H1 (cell line): ENCODE data around the gene MICU2. TPM values are rescaled to one million over a fixed set of nuclear protein-coding genes. Genes with fewer than 3 reads are reported as not detected.

Source experiments
- CTCF ChIA-PET: fragments of 300-600 bp; sonication (Branson Sonifier 250); formaldehyde crosslinking; loops from one replicate; lab custom pipeline; 2021; ENCODE audit not compliant: partially characterized antibody; lab: Charles Lee
- POLR2A ChIA-PET: fragments of 300-600 bp; sonication (Branson Sonifier 250); formaldehyde crosslinking; loops from one replicate; lab custom pipeline; 2021; ENCODE audit warnings: inconsistent platforms; ENCODE audit not compliant: partially characterized antibody; lab: Charles Lee
- DNase-seq, 2 experiments: peaks; one replicate each; pipeline versions ENCODE4 v3.0.0 to v3.0.0-alpha.2; 2010 to 2022; ENCODE audit warnings: low spot score in 2 of 2, low read depth in 1 of 2, mixed read lengths in 1 of 2
- FAIRE-seq: peaks from 2 replicates; lab custom pipeline; 2011; peaks lifted over from hg19 to GRCh38; lab: Jason Lieb, UNC
- H2AFZ ChIP-seq: 2 replicates; pipeline ENCODE4 v1.8.1; 2012; ENCODE audit warnings: low read length, inconsistent platforms
- H2AK5ac ChIP-seq: 2 replicates; pipeline ENCODE4 v1.6.1; 2013; ENCODE audit warnings: low read depth, low read length
- H2BK120ac ChIP-seq: replicated peaks from 2 replicates; pipeline ENCODE3; 2013; ENCODE audit warnings: low read depth, low read length, inconsistent platforms
- H2BK12ac ChIP-seq: 2 replicates; pipeline ENCODE4 v1.6.1; 2013; ENCODE audit warnings: low read depth, low read length
- H2BK15ac ChIP-seq: 2 replicates; pipeline ENCODE4 v1.6.1; 2013; ENCODE audit warnings: low read length
- H2BK20ac ChIP-seq: 2 replicates; pipeline ENCODE4 v1.6.1; 2013; ENCODE audit warnings: low read length
- H2BK5ac ChIP-seq: 2 replicates; pipeline ENCODE4 v1.6.1; 2013; ENCODE audit warnings: low read depth, low read length
- H3K14ac ChIP-seq: 2 replicates; pipeline ENCODE4 v1.6.1; 2013; ENCODE audit warnings: inconsistent platforms; ENCODE audit not compliant: insufficient read length
- H3K18ac ChIP-seq: 2 replicates; pipeline ENCODE4 v1.6.1; 2013; ENCODE audit warnings: low read length; ENCODE audit errors: extremely low read depth
- H3K23ac ChIP-seq: 2 replicates; pipeline ENCODE4 v1.6.1; 2013; ENCODE audit warnings: inconsistent platforms; ENCODE audit not compliant: insufficient read length
- H3K23me2 ChIP-seq: 2 replicates; pipeline ENCODE4 v1.6.1; 2013; ENCODE audit warnings: low read depth, low read length
- H3K27ac ChIP-seq: 2 replicates; pipeline ENCODE4 v1.6.1; 2011; ENCODE audit warnings: low read depth, low read length, inconsistent platforms
- H3K27me3 ChIP-seq, 4 experiments: replicated peaks in 1 of 4; 1 replicate in 1 of 4; 2 replicates in 3 of 4; pipeline versions ENCODE4 v1.6.1 to v1.8.1; 2011 to 2013; ENCODE audit warnings: low read length in 3 of 4, mild to moderate bottlenecking in 3 of 4, inconsistent platforms in 2 of 4, mixed read lengths in 2 of 4, moderate library complexity in 1 of 4; ENCODE audit not compliant: control insufficient read depth in 3 of 4, insufficient read depth in 3 of 4; ENCODE audit errors: extremely low read depth in 1 of 4
- H3K36me3 ChIP-seq, 4 experiments: 2 replicates each; pipeline versions ENCODE4 v1.6.1 to v1.8.1; 2011 to 2013; ENCODE audit warnings: mild to moderate bottlenecking in 4 of 4, low read length in 3 of 4, moderate library complexity in 2 of 4, control low read depth in 1 of 4, inconsistent platforms in 1 of 4; ENCODE audit not compliant: insufficient read depth in 4 of 4, control insufficient read depth in 2 of 4
- H3K4ac ChIP-seq: replicated peaks from 2 replicates; pipeline ENCODE3; 2013; ENCODE audit warnings: low read length, low read depth, mixed read lengths, inconsistent platforms; ENCODE audit not compliant: insufficient read length
- H3K4me1 ChIP-seq, 4 experiments: replicated peaks in 1 of 4; 1 replicate in 1 of 4; 2 replicates in 3 of 4; pipeline versions ENCODE4 v1.6.1 to v1.8.1; 2011 to 2013; ENCODE audit warnings: low read length in 3 of 4, inconsistent platforms in 2 of 4, mixed read lengths in 1 of 4; ENCODE audit not compliant: insufficient read depth in 4 of 4, control insufficient read depth in 3 of 4
- H3K4me2 ChIP-seq, 2 experiments: 2 replicates each; pipeline versions ENCODE4 v1.6.1 to v1.8.1; 2011 to 2013; ENCODE audit warnings: low read depth in 2 of 2, low read length in 2 of 2, control low read depth in 1 of 2, inconsistent platforms in 1 of 2, mild to moderate bottlenecking in 1 of 2; ENCODE audit not compliant: insufficient read depth in 1 of 2
- H3K4me3 ChIP-seq, 4 experiments: fragments of 200-600, 300-600 bp in 1 of 4; sonication (generic), shearing (Covaris generic), sonication (Bioruptor Twin) in 1 of 4; 2 replicates each; pipeline versions ENCODE4 v1.5.1 to v1.8.1; 2011 to 2016; ENCODE audit warnings: low read length in 4 of 4, low read depth in 3 of 4, control low read depth in 2 of 4, inconsistent platforms in 2 of 4, mild to moderate bottlenecking in 2 of 4, mixed read lengths in 1 of 4, moderate library complexity in 1 of 4; ENCODE audit not compliant: insufficient read depth in 2 of 4; ENCODE audit errors: extremely low read depth in 1 of 4
- H3K56ac ChIP-seq: replicated peaks from 2 replicates; pipeline ENCODE3; 2013; ENCODE audit warnings: low read depth, mild to moderate bottlenecking, mixed read lengths, low read length, inconsistent platforms; ENCODE audit not compliant: insufficient read length
- H3K79me1 ChIP-seq: 2 replicates; pipeline ENCODE4 v1.6.1; 2013; ENCODE audit warnings: low read depth, low read length, control low read depth
- H3K79me2 ChIP-seq, 2 experiments: 2 replicates each; pipeline versions ENCODE4 v1.6.1 to v1.8.1; 2012 to 2013; ENCODE audit warnings: low read length in 2 of 2, mild to moderate bottlenecking in 2 of 2, inconsistent platforms in 1 of 2; ENCODE audit not compliant: insufficient read depth in 2 of 2, control insufficient read depth in 1 of 2
- H3K9ac ChIP-seq, 4 experiments: replicated peaks in 1 of 4; 1 replicate in 1 of 4; 2 replicates in 3 of 4; pipeline versions ENCODE4 v1.6.1 to v1.8.1; 2011 to 2013; ENCODE audit warnings: low read depth in 3 of 4, low read length in 3 of 4, control low read depth in 2 of 4, mild to moderate bottlenecking in 2 of 4, moderate library complexity in 2 of 4, inconsistent platforms in 1 of 4; ENCODE audit errors: extremely low read depth in 1 of 4
- H3K9me3 ChIP-seq, 2 experiments: 2 replicates each; pipeline versions ENCODE4 v1.6.1 to v1.8.1; 2012 to 2013; ENCODE audit warnings: mild to moderate bottlenecking in 2 of 2, moderate library complexity in 2 of 2, control low read depth in 1 of 2, inconsistent platforms in 1 of 2, low read depth in 1 of 2, low read length in 1 of 2, mixed read lengths in 1 of 2; ENCODE audit not compliant: insufficient read depth in 2 of 2
- H4K20me1 ChIP-seq, 2 experiments: replicated peaks in 1 of 2; 2 replicates each; pipeline versions ENCODE3 to v1.8.1; 2011 to 2013; ENCODE audit warnings: inconsistent platforms in 2 of 2, low read length in 2 of 2, mild to moderate bottlenecking in 1 of 2; ENCODE audit not compliant: insufficient read depth in 2 of 2, control insufficient read depth in 1 of 2
- H4K5ac ChIP-seq: 2 replicates; pipeline ENCODE4 v1.6.1; 2013; ENCODE audit warnings: low read length, low read depth, mixed read lengths, inconsistent platforms; ENCODE audit not compliant: insufficient read length
- H4K8ac ChIP-seq: 2 replicates; pipeline ENCODE4 v1.8.0; 2013; ENCODE audit warnings: mild to moderate bottlenecking, moderate library complexity, low read length, inconsistent platforms; ENCODE audit not compliant: insufficient read depth; ENCODE audit errors: extremely low read depth
- H4K91ac ChIP-seq: replicated peaks from 2 replicates; pipeline ENCODE3; 2013; ENCODE audit warnings: low read length, mixed read lengths, inconsistent platforms; ENCODE audit not compliant: insufficient read length
- CHD1 ChIP-seq: IDR thresholded peaks from 2 replicates; pipeline ENCODE4 v1.6.1; 2012; ENCODE audit warnings: low read depth, low read length, improper control_type of control experiment
- CTCF ChIP-seq, 3 experiments: IDR thresholded peaks; 1 replicate in 2 of 3; 2 replicates in 1 of 3; pipeline versions ENCODE4 v1.5.1 to v1.6.1; 2011; ENCODE audit warnings: low read length in 3 of 3, mild to moderate bottlenecking in 3 of 3, inconsistent platforms in 2 of 3, low read depth in 1 of 3, moderate library complexity in 1 of 3; ENCODE audit not compliant: insufficient read depth in 1 of 3; ENCODE audit errors: control extremely low read depth in 1 of 3
- EGR1 ChIP-seq: IDR thresholded peaks from 2 replicates; pipeline ENCODE4 v1.6.1; 2011; ENCODE audit warnings: low read depth, low read length, borderline replicate concordance
- EZH2 ChIP-seq: fragments of 200-600 bp; sonication (generic); IDR thresholded peaks from 2 replicates; pipeline ENCODE4 v1.7.1; 2012; ENCODE audit warnings: low read depth, mild to moderate bottlenecking, moderate library complexity, low read length, inconsistent platforms; ENCODE audit not compliant: severe bottlenecking
- NRF1 ChIP-seq: IDR thresholded peaks from 2 replicates; pipeline ENCODE4 v1.6.1; 2011; ENCODE audit warnings: mild to moderate bottlenecking, low read depth, low read length, improper control_type of control experiment
- SIRT6 ChIP-seq: IDR thresholded peaks from one replicate; pipeline ENCODE4 v1.7.1; 2012; ENCODE audit warnings: low read length, inconsistent platforms
- SP4 ChIP-seq: IDR thresholded peaks from 2 replicates; pipeline ENCODE4 v1.6.1; 2012; ENCODE audit warnings: low read length, inconsistent platforms
- TAF1 ChIP-seq: IDR thresholded peaks from 2 replicates; pipeline ENCODE4 v1.6.1; 2011; ENCODE audit warnings: mild to moderate bottlenecking, low read depth, low read length
- WGBS, 2 experiments: shearing (Covaris generic) in 1 of 2; methylation state at CpG; one replicate each; pipeline versions ENCODE4 v1.1.6 to v1.1.7; 2013 to 2015; ENCODE audit warnings: low lambda C conversion rate in 2 of 2, mixed read lengths in 2 of 2, inconsistent platforms in 1 of 2, low coverage in 1 of 2, missing lambda C conversion rate in 1 of 2; ENCODE audit not compliant: insufficient replicate concordance in 2 of 2, insufficient coverage in 1 of 2, insufficient read length in 1 of 2; ENCODE audit errors: extremely low coverage in 1 of 2, missing lambda C conversion rate in 1 of 2; 5-methylcytosine and 5-hydroxymethylcytosine counted together
- polyA plus RNA-seq, 7 experiments: library from polyadenylated mRNA; depleted of rRNA in 3 of 7; stranded (reverse) in 5 of 7; unstranded in 2 of 7; fragments of >200 nt in 5 of 7; fragments of 200-250 nt in 2 of 7; gene quantifications; 1 replicate in 5 of 7; 2 replicates in 1 of 7; 4 replicates in 1 of 7; pipeline versions ENCODE4 v1.2.1 to v1.2.3, GENCODE V29; 2011 to 2013; ENCODE audit warnings: missing spikeins in 2 of 7, mixed read lengths in 2 of 7
- total RNA-seq: library from RNA; stranded (reverse); fragmentation: NEBNext Ultra II Directional; extraction: Animal tissue kit (Norgen Biotek cat#: 25700); gene quantifications from 2 replicates; pipeline ENCODE4 v1.2.1, GENCODE V29; 2021

MICU2 gene
- total and polyA plus RNA-seq, 2 of the 8 experiments (the other 6 are each of a cell fraction or from before 2014, with no cell fraction given): 34.6 to 36.5 TPM

GRCh38 chr13:21517576-21517975 lies 86.4 kb downstream of the MICU2 start:
- Histone ChIP-seq H2AFZ (no peak overlapping the region), H3K9ac (no peak overlapping the region), H3K56ac (no peak overlapping the region), H3K4me1 (no peaks in the 10 kb centered on the region), H2BK5ac (no peak overlapping the region), H3K9me3 (no peaks in the 10 kb centered on the region), H2BK20ac (no peak overlapping the region), H4K8ac (no peak overlapping the region), H3K4me3 (no peak overlapping the region), H3K4ac (no peak overlapping the region), H3K14ac (no peak overlapping the region), H3K79me1 (no peaks in the 10 kb centered on the region), H3K23me2 (no peaks in the 10 kb centered on the region), H3K18ac (no peak overlapping the region)
- CTCF ChIA-PET: interaction anchor here (1.2 to 2.0 kb wide), 2 partner anchors 41 to 56 kb away, joined by 3 to 5 read pairs; no protein-coding TSS in a partner anchor
- TF ChIP-seq EZH2: no peak
- TF ChIP-seq EGR1: no peak
- no peak for TF ChIP-seq TAF1
- TF ChIP-seq CHD1: no peak
- no peak for TF ChIP-seq NRF1
- TF ChIP-seq SP4: no peak
- no peak for TF ChIP-seq SIRT6
- no peak for TF ChIP-seq CTCF (IDR thresholded peaks at IDR 0.05; ENCODE audit: control extremely low read depth in 1 of 3, insufficient read depth in 1 of 3, low read depth in 1 of 3, low read length in 3 of 3)
- TF ChIP-seq, all 59 proteins: peak for 0
- DNase-seq (no peak), FAIRE-seq (no peak)
- Histone ChIP-seq H4K20me1 (no peaks in the 10 kb centered on the region), H3K27me3 (no peaks in the 10 kb centered on the region), H4K5ac (no peak overlapping the region), H3K79me2 (no peaks in the 10 kb centered on the region), H2BK120ac (no peak overlapping the region), H3K23ac (no peak overlapping the region), H4K91ac (no peak overlapping the region), H3K4me2 (no peak overlapping the region), H2BK12ac (no peak overlapping the region), H2BK15ac (no peak overlapping the region), H3K36me3 (peaks cover 0 to 4% (median 2%) of the 10 kb centered on the region in 4 experiments; a peak in 2 of 8 replicates), H2AK5ac (no peak overlapping the region), H3K27ac (no peak overlapping the region)
- 86% methylated on average over 12 of the region's 16 CpGs; no CpG with 5 or more reads in 1 of the 2 experiments for WGBS, 2 experiments
- POLR2A ChIA-PET: no interaction called here
